AG04450 (cell line): Measurements from ENCODE around the gene ILKAP. TPM values are rescaled to one million over a fixed set of nuclear protein-coding genes. Genes with fewer than 3 reads are reported as not detected.

Experiments
- CTCF ChIA-PET: fragments of 300-600, 350-600 bp; formaldehyde crosslinking; extraction: SDS; loops from one replicate; lab custom pipeline; 2022; ENCODE audit warnings: antibody characterized with exemption, inconsistent platforms; lab: Charles Lee
- POLR2A ChIA-PET: fragments of 350-600 bp; formaldehyde crosslinking; extraction: SDS; loops from one replicate; lab custom pipeline; 2021; ENCODE audit warnings: antibody characterized with exemption, inconsistent platforms; lab: Yijun Ruan, JAX
- DNase-seq: peaks from one replicate; pipeline ENCODE4 v3.0.0-alpha.2; 2011; ENCODE audit warnings: low read depth, low spot score
- H3K27ac ChIP-seq: one replicate; pipeline ENCODE4 v1.5.1; 2012; ENCODE audit warnings: low read depth, low read length, control low read depth
- H3K27me3 ChIP-seq: one replicate; pipeline ENCODE4 v1.6.0; 2012; ENCODE audit warnings: low read length; ENCODE audit not compliant: control insufficient read depth, insufficient read depth
- H3K4me3 ChIP-seq: 2 replicates; pipeline ENCODE4 v1.5.1; 2011; ENCODE audit warnings: mild to moderate bottlenecking, low read depth, low read length, control low read depth
- H3K9me3 ChIP-seq: 2 replicates; pipeline ENCODE4 v1.5.1; 2012; ENCODE audit warnings: low read length; ENCODE audit not compliant: control insufficient read depth, insufficient read depth
- polyA plus RNA-seq: library from polyadenylated mRNA; depleted of rRNA; stranded (reverse); fragments of >200 nt; gene quantifications from 2 replicates; pipeline ENCODE4 v1.2.3, GENCODE V29; 2011
- TF ChIP-seq, protein P1 (sequence below): IDR thresholded peaks from 2 replicates; pipeline ENCODE4 v1.5.1; 2011; ENCODE audit warnings: low read depth, low read length, control low read depth, inconsistent platforms

ILKAP gene
- polyA plus RNA-seq, 1 experiment, result 34.9 TPM

- ChIA-PET CTCF (interaction anchor here (1.7 kb wide), 1 partner anchor 100 kb away, joined by 7 read pairs; no protein-coding TSS in a partner anchor), POLR2A (no interaction called here)
- DNase-seq, result no peak
- TF ChIP-seq, protein P1, sequence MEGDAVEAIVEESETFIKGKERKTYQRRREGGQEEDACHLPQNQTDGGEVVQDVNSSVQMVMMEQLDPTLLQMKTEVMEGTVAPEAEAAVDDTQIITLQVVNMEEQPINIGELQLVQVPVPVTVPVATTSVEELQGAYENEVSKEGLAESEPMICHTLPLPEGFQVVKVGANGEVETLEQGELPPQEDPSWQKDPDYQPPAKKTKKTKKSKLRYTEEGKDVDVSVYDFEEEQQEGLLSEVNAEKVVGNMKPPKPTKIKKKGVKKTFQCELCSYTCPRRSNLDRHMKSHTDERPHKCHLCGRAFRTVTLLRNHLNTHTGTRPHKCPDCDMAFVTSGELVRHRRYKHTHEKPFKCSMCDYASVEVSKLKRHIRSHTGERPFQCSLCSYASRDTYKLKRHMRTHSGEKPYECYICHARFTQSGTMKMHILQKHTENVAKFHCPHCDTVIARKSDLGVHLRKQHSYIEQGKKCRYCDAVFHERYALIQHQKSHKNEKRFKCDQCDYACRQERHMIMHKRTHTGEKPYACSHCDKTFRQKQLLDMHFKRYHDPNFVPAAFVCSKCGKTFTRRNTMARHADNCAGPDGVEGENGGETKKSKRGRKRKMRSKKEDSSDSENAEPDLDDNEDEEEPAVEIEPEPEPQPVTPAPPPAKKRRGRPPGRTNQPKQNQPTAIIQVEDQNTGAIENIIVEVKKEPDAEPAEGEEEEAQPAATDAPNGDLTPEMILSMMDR, result no peak
- H3K4me3 ChIP-seq, result peak overlapping the region; percentile 27; the same call in 1 of the 2 replicates
- no peak overlapping the region for H3K27ac ChIP-seq
- H3K27me3 ChIP-seq, result no peaks in the 10 kb centered on the region
- H3K9me3 ChIP-seq, result no peaks in the 10 kb centered on the region; the same call in 1 of the 2 replicates
These were observed 39.9 kb downstream of the ILKAP start for GRCh38 chr2:238163481-238164198.

DNA sequence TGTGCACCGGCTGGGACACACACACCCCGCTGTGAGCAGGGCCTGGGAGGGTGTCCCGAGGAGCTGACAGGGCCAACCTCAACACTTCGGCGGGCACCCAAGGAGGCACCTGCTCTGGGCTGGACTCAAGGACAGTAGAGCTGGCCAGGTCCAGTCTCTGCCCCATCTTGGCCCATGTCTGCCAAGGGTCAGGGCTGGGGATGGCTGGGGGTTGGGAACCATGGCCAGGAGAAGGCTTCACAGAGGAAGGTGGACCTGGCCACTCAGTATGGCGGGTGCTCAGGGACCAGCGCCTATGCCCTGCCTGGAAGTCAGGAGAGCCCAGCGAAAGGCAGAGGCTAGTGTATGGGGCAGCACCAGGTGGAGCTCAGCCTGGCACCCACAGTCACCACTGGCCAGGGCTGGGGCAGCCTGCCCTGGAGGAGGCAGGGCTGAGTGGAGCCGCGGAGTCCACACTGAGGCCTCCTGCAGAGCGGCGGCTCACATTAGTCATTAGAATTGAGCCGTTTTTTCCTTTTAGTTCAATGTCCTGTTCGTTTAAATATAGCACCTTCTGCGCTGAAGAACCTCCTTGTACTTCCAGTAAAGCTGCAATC, 40.6 kb downstream of the ILKAP start:
- POLR2A ChIA-PET, result no interaction called here
- TF ChIP-seq, protein P1, result no peak
- Histone ChIP-seq H3K27me3 (no peaks in the 10 kb centered on the region), H3K9me3 (no peaks in the 10 kb centered on the region; the same call in 1 of the 2 replicates), H3K4me3 (no peak overlapping the region; the same call in 1 of the 2 replicates), H3K27ac (no peak overlapping the region)
- no peak for DNase-seq
- CTCF ChIA-PET, result interaction anchor here (1.7 kb wide), 1 partner anchor 100 kb away, joined by 7 read pairs; no protein-coding TSS in a partner anchor

DNA sequence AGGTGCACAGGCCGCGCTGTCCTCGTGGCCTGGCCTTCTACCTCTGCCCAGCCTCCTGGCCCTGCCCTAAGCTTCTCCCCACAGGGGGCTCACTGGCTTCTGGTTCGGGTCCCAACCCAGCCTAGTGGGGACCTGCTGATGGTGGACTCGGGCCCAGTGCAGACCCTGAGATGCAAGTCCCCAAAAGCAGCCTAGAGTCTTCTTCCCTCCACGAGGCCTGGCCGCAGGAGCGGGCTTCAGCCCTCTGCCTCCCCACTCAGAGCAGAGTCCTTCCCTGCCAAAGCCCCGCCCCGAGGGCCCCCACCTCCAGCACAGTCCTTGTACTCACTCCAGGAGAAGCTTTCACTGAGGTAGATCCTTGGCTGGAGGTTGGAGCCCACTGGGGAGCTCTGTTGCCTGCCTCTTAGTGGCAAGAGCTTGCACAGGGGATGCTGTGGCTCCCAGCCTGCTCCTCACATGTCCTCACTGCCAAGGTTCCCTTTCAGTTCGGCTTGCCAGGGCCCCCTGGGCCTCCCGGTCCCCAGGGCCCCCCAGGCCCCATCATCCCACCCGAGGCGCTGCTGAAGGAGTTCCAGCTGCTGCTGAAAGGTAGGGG, 41.1 kb downstream of the ILKAP start:
- POLR2A ChIA-PET, result no interaction called here
- H3K4me3 ChIP-seq, result no peak overlapping the region
- no peaks in the 10 kb centered on the region for H3K27me3 ChIP-seq
- H3K27ac ChIP-seq, result no peak overlapping the region
- CTCF ChIA-PET, result interaction anchor here (1.7 kb wide), 1 partner anchor 101 kb away, joined by 7 read pairs; no protein-coding TSS in a partner anchor
- TF ChIP-seq, protein P1, result no peak
- no peak for DNase-seq
- H3K9me3 ChIP-seq, result no peaks in the 10 kb centered on the region; the same call in 1 of the 2 replicates

GRCh38 chr2:238161291-238162051, 42.0 kb downstream of the ILKAP start:
- Histone ChIP-seq H3K9me3 (no peaks in the 10 kb centered on the region; the same call in 1 of the 2 replicates), H3K27ac (no peak overlapping the region), H3K4me3 (no peak overlapping the region), H3K27me3 (no peaks in the 10 kb centered on the region)
- no peak for DNase-seq
- TF ChIP-seq, protein P1, result no peak
- ChIA-PET POLR2A (no interaction called here), CTCF (interaction anchor here (1.3 to 2.1 kb wide), 3 partner anchors 95 to 103 kb away, joined by 3 to 9 read pairs (median 4); no protein-coding TSS in a partner anchor)
